RWPE2 (cell line): ENCODE data around the gene OSBPL3.

ENCODE experiments used
- ATAC-seq: fragments of 200-7000 bp; cut with Tn5 transposase; 3 replicates; pipeline ENCODE4 v1.9.1; 2021; ENCODE audit warnings: low read depth
- DNase-seq: peaks from one replicate; pipeline ENCODE4 v3.0.0-alpha.2; 2020; ENCODE audit warnings: low spot score
- H3K27ac ChIP-seq: fragments of 450-650 bp; 2 replicates; pipeline ENCODE4 v1.5.1; 2017; ENCODE audit warnings: mild to moderate bottlenecking; ENCODE audit not compliant: poor library complexity, severe bottlenecking
- H3K27me3 ChIP-seq: fragments of 250-450 bp; sonication (Bioruptor Pico); 2 replicates; pipeline ENCODE4 v1.5.1; 2021; ENCODE audit warnings: mild to moderate bottlenecking, moderate library complexity; ENCODE audit not compliant: insufficient read depth, poor library complexity, severe bottlenecking
- H3K36me3 ChIP-seq: fragments of 250-450 bp; sonication (Bioruptor Pico); 2 replicates; pipeline ENCODE4 v1.5.1; 2020; ENCODE audit warnings: low read depth, mild to moderate bottlenecking, moderate library complexity
- H3K4me1 ChIP-seq: fragments of 250-450 bp; sonication (Bioruptor Pico); 2 replicates; pipeline ENCODE4 v1.5.1; 2021; ENCODE audit warnings: mild to moderate bottlenecking, moderate library complexity; ENCODE audit not compliant: insufficient read depth, poor library complexity, severe bottlenecking
- H3K4me3 ChIP-seq: fragments of 250-450 bp; sonication (Bioruptor Pico); 2 replicates; pipeline ENCODE4 v1.5.1; 2021; ENCODE audit warnings: mild to moderate bottlenecking, moderate library complexity; ENCODE audit not compliant: severe bottlenecking
- H3K9me3 ChIP-seq: fragments of 250-450 bp; sonication (Bioruptor Pico); 2 replicates; pipeline ENCODE4 v1.5.1; 2021; ENCODE audit warnings: mild to moderate bottlenecking, moderate library complexity; ENCODE audit not compliant: severe bottlenecking
- CTCF ChIP-seq: fragments of 450-650 bp; IDR thresholded peaks from one replicate; pipeline ENCODE4 v1.5.1; 2017; ENCODE audit warnings: mild to moderate bottlenecking, moderate library complexity; ENCODE audit not compliant: poor library complexity, severe bottlenecking

OSBPL3 gene

GRCh38 chr7:24858108-24858977, 121.6 kb downstream of the OSBPL3 start:
- no peak for DNase-seq
- Histone ChIP-seq H3K9me3 (no peaks in the 10 kb centered on the region), H3K4me3 (no peak overlapping the region), H3K36me3 (peaks cover 41% of the 10 kb centered on the region), H3K4me1 (no peaks in the 10 kb centered on the region), H3K27me3 (no peaks in the 10 kb centered on the region), H3K27ac (no peak overlapping the region)
- no peak for TF ChIP-seq CTCF
- ATAC-seq, result no peak

- Histone ChIP-seq H3K4me3 (no peak overlapping the region), H3K27me3 (no peaks in the 10 kb centered on the region), H3K4me1 (no peaks in the 10 kb centered on the region), H3K9me3 (no peaks in the 10 kb centered on the region), H3K36me3 (peaks cover 41% of the 10 kb centered on the region), H3K27ac (no peak overlapping the region)
- TF ChIP-seq CTCF, result no peak
- no peak for DNase-seq
- ATAC-seq, result no peak
Observed at GRCh38 chr7:24857623-24858022, 122.4 kb downstream of the OSBPL3 start.

GRCh38 chr7:24854866-24855265, 125.1 kb downstream of the OSBPL3 start:
- TF ChIP-seq CTCF, result no peak
- H3K4me3 ChIP-seq, result no peak overlapping the region
- H3K9me3 ChIP-seq, result no peaks in the 10 kb centered on the region
- DNase-seq (no peak), ATAC-seq (no peak)
- peaks cover 45% of the 10 kb centered on the region for H3K36me3 ChIP-seq
- H3K27me3 ChIP-seq, result no peaks in the 10 kb centered on the region
- no peak overlapping the region for H3K27ac ChIP-seq
- peaks cover 7% of the 10 kb centered on the region for H3K4me1 ChIP-seq

GRCh38 chr7:24851786-24852185, 128.2 kb downstream of the OSBPL3 start:
- Histone ChIP-seq H3K9me3 (no peaks in the 10 kb centered on the region), H3K36me3 (peaks cover 40% of the 10 kb centered on the region), H3K4me1 (peaks cover 7% of the 10 kb centered on the region), H3K4me3 (no peak overlapping the region), H3K27ac (no peak overlapping the region), H3K27me3 (no peaks in the 10 kb centered on the region)
- TF ChIP-seq CTCF, result no peak
- DNase-seq (no peak), ATAC-seq (peak; percentile 83)

GRCh38 chr7:24848878-24849277, 131.1 kb downstream of the OSBPL3 start:
- ATAC-seq, result no peak
- Histone ChIP-seq H3K4me1 (peaks cover 7% of the 10 kb centered on the region), H3K27ac (no peak overlapping the region), H3K27me3 (no peaks in the 10 kb centered on the region), H3K4me3 (no peak overlapping the region), H3K36me3 (peaks cover 47% of the 10 kb centered on the region), H3K9me3 (no peaks in the 10 kb centered on the region)
- no peak for DNase-seq
- TF ChIP-seq CTCF, result no peak
